Kidney (tissue), 14 donors: ENCODE data around the gene NIPBL. TPM values are rescaled to one million over a fixed set of nuclear protein-coding genes. Genes with fewer than 3 reads are reported as not detected.
A peak's percentile ranks its signal among the peaks of the same experiment; 100 is the strongest.

Experiments used
- DNase-seq, 5 donors: peaks; one replicate each; pipeline ENCODE4 v3.0.0-alpha.2; 2013 to 2020
- FAIRE-seq: peaks from 2 replicates; lab custom pipeline; 2012; peaks lifted over from hg19 to GRCh38; lab: Jason Lieb, UNC
- H3K27ac ChIP-seq, 2 donors: one replicate each; pipeline ENCODE4 v1.7.0; 2013; ENCODE audit warnings: low read depth in 2 of 2, low read length in 2 of 2, inconsistent platforms in 1 of 2
- H3K27me3 ChIP-seq: one replicate; pipeline ENCODE4 v1.7.1; 2013; ENCODE audit warnings: low read length, inconsistent platforms; ENCODE audit not compliant: control insufficient read depth, insufficient read depth
- H3K36me3 ChIP-seq, 3 donors: one replicate each; pipeline versions ENCODE4 v1.7.0 to v1.7.1; 2013; ENCODE audit warnings: low read length in 3 of 3, control low read depth in 1 of 3, inconsistent platforms in 1 of 3; ENCODE audit not compliant: insufficient read depth in 3 of 3, control insufficient read depth in 2 of 3
- H3K4me1 ChIP-seq, 3 donors: one replicate each; pipeline versions ENCODE4 v1.7.0 to v1.7.1; 2013; ENCODE audit warnings: low read length in 3 of 3, inconsistent platforms in 1 of 3, low read depth in 1 of 3; ENCODE audit not compliant: control insufficient read depth in 2 of 3, insufficient read depth in 2 of 3
- H3K4me3 ChIP-seq, 3 donors: one replicate each; pipeline versions ENCODE4 v1.7.0 to v1.8.1; 2013; ENCODE audit warnings: low read length in 3 of 3, control low read depth in 1 of 3, inconsistent platforms in 1 of 3
- H3K9ac ChIP-seq, 3 donors: one replicate each; pipeline versions ENCODE4 v1.7.0 to v1.7.1; 2013; ENCODE audit warnings: low read length in 3 of 3, control low read depth in 1 of 3, inconsistent platforms in 1 of 3
- H3K9me3 ChIP-seq, 3 donors: one replicate each; pipeline versions ENCODE4 v1.7.0 to v1.7.1; 2013; ENCODE audit warnings: low read length in 3 of 3, control low read depth in 1 of 3, inconsistent platforms in 1 of 3; ENCODE audit not compliant: control insufficient read depth in 2 of 3, insufficient read depth in 1 of 3
- intact Hi-C: fragments of 100-400 bp; cut with DNase I; formaldehyde crosslinking; loops from one replicate; pipeline ENCODE4 v1.11.1; 2022
- polyA plus RNA-seq: library from polyadenylated mRNA; stranded (reverse); fragments of 350-450 nt; fragmentation: Illumina TruSeq; extraction: RNeasy Lipid Tissue Mini Kit (QIAGEN cat#74804); gene quantifications from one replicate; pipeline ENCODE4 v1.2.3, GENCODE V29; 2014; ENCODE audit warnings: low read depth, low replicate concordance; ENCODE audit not compliant: insufficient read depth
- total RNA-seq: library from RNA; stranded (reverse); fragmentation: NEBNext Ultra II Directional; extraction: Animal tissue kit (Norgen Biotek cat#: 25700); gene quantifications from one replicate; pipeline ENCODE4 v1.2.1, GENCODE V29; 2021
- TF ChIP-seq, protein P1 (sequence below): IDR thresholded peaks from 3 replicates; pipeline ENCODE4 v1.5.1; 2012; ENCODE audit warnings: mild to moderate bottlenecking, moderate library complexity, borderline replicate concordance; ENCODE audit not compliant: insufficient read depth; ENCODE audit errors: extremely low read depth
- donor health status: control.
- donor health status: control.
- donor health status: control.
- donor health status: control.
- donor health status: control.
- donor health status: DM: yes; HTN: yes; CAD: no.
- donor health status: Normal renal cell carcinoma (clear cell type).

NIPBL gene
- total and polyA plus RNA-seq, 2 donors from 2014 or later = 12.4 to 65.5 TPM

DNA sequence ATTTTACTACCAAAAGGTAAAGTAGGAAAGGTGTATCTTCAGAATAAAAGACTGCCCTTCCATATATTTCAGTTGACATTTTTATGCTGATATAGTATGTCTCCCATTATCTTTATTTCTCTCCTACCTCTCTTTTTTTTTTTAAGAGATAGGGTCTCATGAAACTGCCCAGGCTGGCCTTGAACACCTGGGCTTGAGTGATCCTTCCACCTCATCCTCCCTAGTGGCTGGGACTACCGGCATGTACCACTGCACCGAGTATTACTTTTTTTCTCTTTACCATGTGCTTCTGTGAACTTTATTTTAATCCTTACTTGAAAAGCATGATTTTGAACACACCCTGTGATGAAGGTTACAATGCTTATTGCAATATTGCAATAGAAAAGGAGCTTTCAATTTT lies 42.7 kb downstream of the NIPBL start:
- intact Hi-C loops = no loop called here
- Histone ChIP-seq H3K27ac (no peak overlapping the region), H3K4me1 (no peaks in the 10 kb centered on the region), H3K9me3 (no peaks in the 10 kb centered on the region), H3K36me3 (no peaks in the 10 kb centered on the region), H3K27me3 (no peaks in the 10 kb centered on the region), H3K9ac (no peak overlapping the region), H3K4me3 (no peak overlapping the region)
- no peak for FAIRE-seq
- TF ChIP-seq, protein P1, sequence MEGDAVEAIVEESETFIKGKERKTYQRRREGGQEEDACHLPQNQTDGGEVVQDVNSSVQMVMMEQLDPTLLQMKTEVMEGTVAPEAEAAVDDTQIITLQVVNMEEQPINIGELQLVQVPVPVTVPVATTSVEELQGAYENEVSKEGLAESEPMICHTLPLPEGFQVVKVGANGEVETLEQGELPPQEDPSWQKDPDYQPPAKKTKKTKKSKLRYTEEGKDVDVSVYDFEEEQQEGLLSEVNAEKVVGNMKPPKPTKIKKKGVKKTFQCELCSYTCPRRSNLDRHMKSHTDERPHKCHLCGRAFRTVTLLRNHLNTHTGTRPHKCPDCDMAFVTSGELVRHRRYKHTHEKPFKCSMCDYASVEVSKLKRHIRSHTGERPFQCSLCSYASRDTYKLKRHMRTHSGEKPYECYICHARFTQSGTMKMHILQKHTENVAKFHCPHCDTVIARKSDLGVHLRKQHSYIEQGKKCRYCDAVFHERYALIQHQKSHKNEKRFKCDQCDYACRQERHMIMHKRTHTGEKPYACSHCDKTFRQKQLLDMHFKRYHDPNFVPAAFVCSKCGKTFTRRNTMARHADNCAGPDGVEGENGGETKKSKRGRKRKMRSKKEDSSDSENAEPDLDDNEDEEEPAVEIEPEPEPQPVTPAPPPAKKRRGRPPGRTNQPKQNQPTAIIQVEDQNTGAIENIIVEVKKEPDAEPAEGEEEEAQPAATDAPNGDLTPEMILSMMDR = no peak
- no peak for DNase-seq

DNA sequence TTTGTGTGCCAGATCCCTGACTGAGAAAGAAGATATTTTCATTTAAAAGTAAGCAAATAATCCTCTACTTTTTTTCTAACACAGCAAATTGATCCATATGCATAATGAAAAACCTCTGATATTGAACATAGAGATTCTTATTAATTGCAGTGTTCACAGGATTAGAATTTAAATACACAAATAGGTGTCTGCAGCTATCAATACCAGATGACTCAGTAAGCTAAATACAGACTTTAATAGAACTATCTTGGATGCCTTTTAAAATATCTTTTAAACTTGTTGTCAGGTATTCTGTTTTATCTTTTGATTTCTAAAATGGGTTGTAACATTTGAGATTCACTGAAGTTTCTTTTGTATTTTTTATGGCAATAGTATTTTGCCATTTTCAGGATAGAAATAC lies 43.1 kb downstream of the NIPBL start:
- Histone ChIP-seq H3K9me3 (no peaks in the 10 kb centered on the region), H3K36me3 (no peaks in the 10 kb centered on the region), H3K27me3 (no peaks in the 10 kb centered on the region), H3K9ac (no peak overlapping the region), H3K4me3 (no peak overlapping the region), H3K27ac (no peak overlapping the region), H3K4me1 (no peaks in the 10 kb centered on the region)
- intact Hi-C loops = no loop called here
- TF ChIP-seq, protein P1 = no peak
- DNase-seq (no peak), FAIRE-seq (no peak)

DNA sequence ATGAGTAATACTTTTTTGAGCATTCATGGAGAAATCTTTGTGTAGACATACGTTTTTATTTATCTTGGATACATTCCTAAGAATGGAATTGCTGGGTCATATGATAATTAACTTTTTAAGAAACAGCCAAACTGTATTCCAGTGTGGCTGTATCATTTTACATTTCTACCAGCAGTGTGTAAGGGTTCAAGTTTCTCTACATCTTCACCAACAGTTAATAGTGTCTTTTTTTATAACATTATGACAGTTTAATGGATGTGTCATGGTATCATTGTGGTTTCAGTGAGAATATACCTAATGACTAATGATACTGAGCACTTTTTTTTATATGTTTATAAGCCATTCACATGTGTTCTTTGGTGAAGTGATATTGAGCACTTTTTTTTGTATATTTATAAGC lies 52.4 kb downstream of the NIPBL start:
- intact Hi-C loops = no loop called here
- no peaks in the 10 kb centered on the region for H3K9me3 ChIP-seq
- DNase-seq (no peak), FAIRE-seq (no peak)
- H3K27me3 ChIP-seq = no peaks in the 10 kb centered on the region
- H3K9ac ChIP-seq = no peak overlapping the region
- TF ChIP-seq, protein P1 = no peak
- no peak overlapping the region for H3K27ac ChIP-seq
- H3K4me3 ChIP-seq = no peak overlapping the region
- no peaks in the 10 kb centered on the region for H3K4me1 ChIP-seq
- H3K36me3 ChIP-seq = no peaks in the 10 kb centered on the region

DNA sequence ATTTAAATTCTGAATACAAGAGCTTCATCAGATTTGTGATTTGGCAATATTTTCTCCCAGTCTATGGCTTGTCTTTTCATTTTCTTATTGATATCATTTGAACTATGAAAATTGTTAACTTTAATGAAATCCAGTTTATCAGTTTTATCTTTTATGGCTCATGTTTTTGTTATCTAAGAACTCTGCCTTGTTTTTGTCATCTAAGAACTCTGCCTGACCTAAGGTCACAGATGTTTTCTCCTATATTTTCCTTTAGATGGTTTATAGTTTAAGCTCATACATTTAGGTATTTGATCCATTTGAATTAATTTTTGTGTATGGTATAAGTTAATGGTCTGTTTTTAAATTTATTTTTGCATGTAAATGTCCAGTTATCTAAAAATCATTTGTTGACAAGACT lies 52.9 kb downstream of the NIPBL start:
- intact Hi-C loops = no loop called here
- peak; percentile 17 for FAIRE-seq
- Histone ChIP-seq H3K36me3 (no peaks in the 10 kb centered on the region), H3K9me3 (no peaks in the 10 kb centered on the region), H3K9ac (no peak overlapping the region), H3K27ac (no peak overlapping the region), H3K4me3 (no peak overlapping the region), H3K4me1 (no peaks in the 10 kb centered on the region), H3K27me3 (no peaks in the 10 kb centered on the region)
- TF ChIP-seq, protein P1 = no peak
- no peak for DNase-seq
